A204.1 (cell line): Measurements from ENCODE around the gene NPY.

Experiments used
- FAIRE-seq: peaks from 2 replicates; lab custom pipeline; 2012; peaks lifted over from hg19 to GRCh38; lab: Jason Lieb, UNC

The NPY gene

GRCh38 chr7:24316340-24316739 lies 32.4 kb downstream of the NPY start:
- no peak for FAIRE-seq

- FAIRE-seq: no peak
These were observed 34.3 kb downstream of the NPY start for GRCh38 chr7:24318326-24318725.

- no peak for FAIRE-seq
These were observed 35.2 kb downstream of the NPY start for GRCh38 chr7:24319209-24319608.

GRCh38 chr7:24323961-24324480 lies 40.0 kb downstream of the NPY start:
- FAIRE-seq: no peak

GRCh38 chr7:24325708-24326107 lies 41.7 kb downstream of the NPY start:
- no peak for FAIRE-seq

GRCh38 chr7:24328050-24328449 lies 44.1 kb downstream of the NPY start:
- no peak for FAIRE-seq

GRCh38 chr7:24328894-24329293 lies 44.9 kb downstream of the NPY start:
- no peak for FAIRE-seq

- FAIRE-seq: no peak
These were observed 50.0 kb downstream of the NPY start for GRCh38 chr7:24334012-24334411.

- FAIRE-seq: no peak
These were observed 50.6 kb downstream of the NPY start for GRCh38 chr7:24334627-24335026.

GRCh38 chr7:24336461-24336860 lies 52.5 kb downstream of the NPY start:
- no peak for FAIRE-seq

- FAIRE-seq: no peak
These were observed 53.2 kb downstream of the NPY start for GRCh38 chr7:24337180-24337579.

GRCh38 chr7:24339575-24339974 lies 55.6 kb downstream of the NPY start:
- FAIRE-seq: no peak

GRCh38 chr7:24340727-24341126 lies 56.7 kb downstream of the NPY start:
- FAIRE-seq: no peak
